Mucosa of stomach (tissue), 1 donor: Measurements from ENCODE around the gene ABCA4.

Experiments
- H3K27me3 ChIP-seq: one replicate; pipeline ENCODE4 v1.7.0; 2013; ENCODE audit warnings: mild to moderate bottlenecking, low read length; ENCODE audit not compliant: control insufficient read depth, insufficient read depth
- H3K36me3 ChIP-seq: one replicate; pipeline ENCODE4 v1.7.0; 2013; ENCODE audit warnings: low read length; ENCODE audit not compliant: control insufficient read depth, insufficient read depth
- H3K4me1 ChIP-seq: one replicate; pipeline ENCODE4 v1.7.0; 2013; ENCODE audit warnings: mild to moderate bottlenecking, low read length; ENCODE audit not compliant: control insufficient read depth, insufficient read depth
- H3K4me3 ChIP-seq: one replicate; pipeline ENCODE4 v1.7.0; 2013; ENCODE audit warnings: low read length
- H3K9ac ChIP-seq: one replicate; pipeline ENCODE4 v1.7.0; 2013; ENCODE audit warnings: mild to moderate bottlenecking, low read length, moderate library complexity
- H3K9me3 ChIP-seq: one replicate; pipeline ENCODE4 v1.7.0; 2013; ENCODE audit warnings: mild to moderate bottlenecking, low read length, moderate library complexity; ENCODE audit not compliant: control insufficient read depth
- donor health status: Pancreatic carcinoma.

The ABCA4 gene

DNA sequence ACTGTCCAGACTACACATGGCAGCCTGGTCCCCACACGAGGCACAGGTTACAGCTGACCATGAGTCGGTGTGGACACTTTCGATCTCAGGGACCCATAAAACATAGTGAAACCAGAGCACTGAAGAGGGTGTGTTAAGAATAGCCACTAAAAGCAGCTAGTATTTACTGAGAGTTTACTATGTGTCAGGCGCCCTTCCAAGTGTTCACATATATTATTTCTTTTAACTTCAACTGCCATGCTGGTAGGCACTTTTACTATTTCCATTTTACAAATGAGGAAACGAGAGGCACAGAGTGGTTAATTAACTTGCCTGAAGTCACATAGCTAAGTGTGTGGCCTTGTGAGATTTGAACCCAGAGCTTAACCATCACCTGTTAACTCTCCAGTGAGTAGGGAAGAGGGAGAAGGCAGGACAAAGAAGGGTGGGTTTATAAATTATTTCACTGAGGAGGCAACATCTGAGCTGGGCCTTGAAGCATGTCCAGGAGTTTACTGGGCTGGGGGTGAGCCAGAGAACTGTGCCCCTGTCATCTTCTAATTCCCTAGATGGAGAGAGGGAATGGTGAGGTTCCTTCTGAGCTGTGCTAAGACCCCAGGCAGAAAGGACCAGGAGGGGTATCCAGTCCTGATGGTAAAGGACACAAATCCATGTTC lies 20.7 kb downstream of the ABCA4 start:
- no peaks in the 10 kb centered on the region for H3K36me3 ChIP-seq
- H3K9ac ChIP-seq, result no peak overlapping the region
- H3K4me1 ChIP-seq, result peaks cover 6% of the 10 kb centered on the region
- H3K4me3 ChIP-seq, result no peak overlapping the region
- no peaks in the 10 kb centered on the region for H3K9me3 ChIP-seq
- H3K27me3 ChIP-seq, result no peaks in the 10 kb centered on the region

DNA sequence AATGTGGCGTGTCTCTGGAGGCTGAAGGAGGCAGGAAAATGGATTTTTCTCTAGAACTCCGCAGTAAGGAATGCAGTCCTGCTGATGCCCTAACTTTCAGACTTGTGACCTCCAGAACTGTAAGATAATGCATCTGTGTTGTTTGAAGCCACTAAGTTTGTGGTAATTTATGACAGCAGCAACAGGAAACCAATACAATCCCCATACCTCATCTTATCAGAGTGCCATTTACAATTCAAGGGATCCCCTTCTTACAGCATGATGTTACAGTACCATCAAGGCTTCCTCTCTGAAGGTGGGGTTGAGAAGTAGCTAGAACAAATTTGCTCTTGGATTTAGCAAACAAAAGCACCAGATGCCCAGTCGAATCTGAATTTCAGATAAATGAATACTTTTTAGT lies 21.6 kb downstream of the ABCA4 start:
- no peaks in the 10 kb centered on the region for H3K9me3 ChIP-seq
- peaks cover 7% of the 10 kb centered on the region for H3K4me1 ChIP-seq
- no peaks in the 10 kb centered on the region for H3K36me3 ChIP-seq
- no peaks in the 10 kb centered on the region for H3K27me3 ChIP-seq
- H3K4me3 ChIP-seq, result no peak overlapping the region
- H3K9ac ChIP-seq, result no peak overlapping the region

DNA sequence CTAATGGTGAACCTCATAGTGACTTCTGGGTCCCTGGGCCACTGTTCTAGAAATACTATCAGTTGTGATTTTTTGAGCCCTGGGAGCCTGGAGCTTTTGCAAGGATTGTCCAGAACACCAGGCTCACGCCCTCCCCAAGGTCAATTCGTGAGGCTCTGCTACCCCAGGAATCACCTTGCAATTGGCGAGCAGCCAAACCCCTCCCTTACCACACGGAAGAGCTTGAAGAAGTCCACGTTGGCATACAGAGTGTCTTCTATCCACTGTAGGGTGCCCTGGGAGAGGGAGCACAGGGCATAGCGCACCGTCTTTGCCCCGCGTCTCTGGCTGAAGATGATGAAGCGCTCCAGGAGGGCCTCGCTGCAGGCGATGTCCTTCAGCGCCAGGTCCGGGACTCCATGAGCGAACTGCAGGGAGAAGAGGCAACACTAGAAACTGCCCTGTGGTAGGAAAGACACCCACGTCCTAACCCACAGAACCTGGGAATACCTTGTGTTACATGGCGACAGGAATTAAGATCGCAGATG lies 22.3 kb downstream of the ABCA4 start:
- H3K4me1 ChIP-seq, result peaks cover 11% of the 10 kb centered on the region
- no peaks in the 10 kb centered on the region for H3K36me3 ChIP-seq
- H3K9me3 ChIP-seq, result no peaks in the 10 kb centered on the region
- no peak overlapping the region for H3K4me3 ChIP-seq
- H3K27me3 ChIP-seq, result no peaks in the 10 kb centered on the region
- no peak overlapping the region for H3K9ac ChIP-seq

DNA sequence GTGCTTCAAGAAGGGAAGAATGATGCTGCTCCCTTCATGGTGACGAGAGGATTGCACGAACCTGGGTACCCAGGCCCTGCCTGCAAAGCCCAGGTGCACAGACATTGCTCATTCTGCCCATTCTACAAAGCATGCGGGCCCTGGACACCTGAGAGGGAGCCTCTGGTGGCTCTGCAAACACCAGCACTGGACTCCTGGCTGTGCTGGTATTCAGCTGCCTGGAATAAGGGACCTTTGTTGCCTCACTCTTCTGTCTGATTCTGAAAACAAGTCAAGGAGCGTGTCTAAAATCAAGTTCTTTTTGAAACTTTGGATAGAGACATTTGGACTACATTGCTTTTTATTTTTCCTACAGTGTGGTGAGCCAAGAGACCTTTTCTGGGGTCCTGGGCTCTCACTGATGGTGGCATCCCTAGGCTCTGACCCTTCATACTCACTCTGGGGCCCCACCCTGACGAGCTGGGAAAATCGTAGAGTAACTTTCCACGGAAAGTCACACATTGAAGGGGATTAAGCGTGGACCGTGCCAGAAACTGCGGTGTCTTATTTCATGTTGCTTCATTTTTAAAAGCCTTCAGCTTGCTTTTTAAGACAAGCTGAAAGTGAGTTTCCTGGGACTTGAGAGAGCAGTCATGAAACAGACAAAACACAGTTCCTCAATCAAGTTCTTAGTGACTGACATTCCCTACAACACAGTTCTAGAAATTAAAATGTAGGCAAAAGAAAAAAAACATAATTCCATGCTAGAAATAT lies 24.0 kb downstream of the ABCA4 start:
- Histone ChIP-seq H3K27me3 (no peaks in the 10 kb centered on the region), H3K4me1 (peaks cover 11% of the 10 kb centered on the region), H3K4me3 (no peak overlapping the region), H3K9me3 (no peaks in the 10 kb centered on the region), H3K36me3 (no peaks in the 10 kb centered on the region), H3K9ac (no peak overlapping the region)

DNA sequence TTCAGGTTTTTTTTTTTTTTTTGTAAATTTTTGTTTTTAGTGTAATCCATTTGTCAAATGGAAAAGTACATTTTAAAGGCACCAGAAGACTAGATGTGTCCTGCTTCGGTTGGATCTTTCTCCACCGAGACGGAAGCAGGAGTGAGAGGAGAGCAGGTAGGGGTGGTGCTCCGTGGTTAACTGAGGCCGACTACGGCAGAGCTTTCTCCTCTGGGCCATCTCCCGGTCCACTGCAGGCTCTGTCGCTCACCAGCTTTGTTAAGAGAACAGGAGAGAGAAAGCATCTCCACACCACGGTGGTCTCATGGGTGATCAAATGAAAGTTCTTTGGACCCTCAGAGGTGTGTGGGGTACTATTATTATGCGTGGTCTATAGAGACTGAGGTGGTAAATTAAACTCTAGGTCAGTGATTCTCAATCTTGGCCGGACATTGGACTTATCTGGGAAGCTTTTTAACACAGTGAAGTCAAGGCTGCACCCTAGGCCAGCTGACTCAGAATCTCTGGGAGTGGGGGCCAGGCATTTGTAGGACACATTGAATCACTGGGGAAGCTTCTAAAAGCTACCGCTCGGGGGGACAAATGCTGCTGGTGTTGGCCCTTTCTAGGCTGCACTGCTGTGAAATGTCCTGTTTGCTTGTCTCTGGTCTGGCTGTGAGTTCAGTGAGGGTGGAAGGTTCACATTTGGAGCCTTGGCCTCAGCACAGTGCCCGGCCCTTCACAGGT lies 25.0 kb downstream of the ABCA4 start:
- H3K27me3 ChIP-seq, result no peaks in the 10 kb centered on the region
- H3K36me3 ChIP-seq, result no peaks in the 10 kb centered on the region
- H3K9ac ChIP-seq, result no peak overlapping the region
- H3K4me1 ChIP-seq, result peaks cover 11% of the 10 kb centered on the region
- no peaks in the 10 kb centered on the region for H3K9me3 ChIP-seq
- no peak overlapping the region for H3K4me3 ChIP-seq

DNA sequence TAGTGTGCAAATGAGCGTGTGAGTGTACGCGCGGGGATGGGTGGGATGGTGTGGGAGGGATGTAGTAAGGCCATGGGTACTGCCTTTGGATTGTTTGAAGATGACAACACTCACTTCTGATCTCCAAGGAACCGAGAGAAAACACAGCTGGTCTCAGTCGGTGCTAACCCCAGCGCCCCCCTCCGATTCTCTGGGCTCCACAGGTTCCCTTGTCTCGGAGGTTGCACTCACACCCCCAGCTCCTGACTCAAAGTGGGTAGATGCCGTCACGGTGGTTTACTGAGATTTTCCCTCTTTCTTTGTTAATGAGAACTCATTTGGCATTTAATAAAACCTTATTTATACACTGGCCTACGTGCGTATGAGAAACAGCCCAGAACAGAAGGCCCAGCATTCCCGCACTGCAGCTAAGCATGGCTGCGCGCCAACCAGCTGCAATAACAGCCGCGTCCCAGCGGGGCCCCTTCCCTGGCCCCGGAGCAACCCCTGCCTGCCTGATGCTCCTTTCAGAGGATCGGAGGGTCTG lies 25.8 kb downstream of the ABCA4 start:
- Histone ChIP-seq H3K4me3 (no peak overlapping the region), H3K9ac (no peak overlapping the region), H3K27me3 (no peaks in the 10 kb centered on the region), H3K4me1 (peaks cover 11% of the 10 kb centered on the region), H3K9me3 (no peaks in the 10 kb centered on the region), H3K36me3 (no peaks in the 10 kb centered on the region)

DNA sequence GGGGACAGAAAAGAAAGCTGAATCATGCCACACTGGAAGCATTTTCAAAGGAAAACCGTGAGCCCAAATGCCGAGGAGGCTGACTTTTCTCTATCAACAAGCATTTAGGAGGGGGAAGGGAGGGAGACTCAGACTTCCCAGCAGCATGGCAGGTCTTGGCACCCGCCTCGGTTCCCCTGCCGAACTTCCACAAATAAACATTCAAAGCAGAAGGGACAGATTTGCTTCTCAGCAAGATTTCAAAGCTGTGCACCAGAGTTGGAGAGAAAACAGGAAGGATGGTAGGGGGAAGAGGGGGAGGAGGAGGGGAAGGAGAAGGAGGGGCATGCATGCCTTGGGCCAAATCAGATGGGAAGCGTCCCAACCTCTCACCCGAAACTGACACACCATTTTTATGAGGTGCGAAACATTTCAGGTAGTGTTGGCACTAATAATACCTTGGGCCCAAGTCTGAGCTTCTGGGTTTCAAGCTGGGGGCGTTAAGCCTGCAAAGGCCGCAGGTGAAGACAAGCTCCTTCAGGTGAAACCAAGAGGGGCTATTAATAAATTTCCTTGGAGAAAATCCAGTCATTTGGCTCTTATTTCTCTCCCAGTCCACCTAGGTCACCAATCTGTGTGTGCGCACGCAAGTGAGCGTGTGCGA lies 26.4 kb downstream of the ABCA4 start:
- Histone ChIP-seq H3K9me3 (no peaks in the 10 kb centered on the region), H3K4me3 (no peak overlapping the region), H3K36me3 (no peaks in the 10 kb centered on the region), H3K27me3 (no peaks in the 10 kb centered on the region), H3K9ac (no peak overlapping the region), H3K4me1 (peaks cover 11% of the 10 kb centered on the region)

DNA sequence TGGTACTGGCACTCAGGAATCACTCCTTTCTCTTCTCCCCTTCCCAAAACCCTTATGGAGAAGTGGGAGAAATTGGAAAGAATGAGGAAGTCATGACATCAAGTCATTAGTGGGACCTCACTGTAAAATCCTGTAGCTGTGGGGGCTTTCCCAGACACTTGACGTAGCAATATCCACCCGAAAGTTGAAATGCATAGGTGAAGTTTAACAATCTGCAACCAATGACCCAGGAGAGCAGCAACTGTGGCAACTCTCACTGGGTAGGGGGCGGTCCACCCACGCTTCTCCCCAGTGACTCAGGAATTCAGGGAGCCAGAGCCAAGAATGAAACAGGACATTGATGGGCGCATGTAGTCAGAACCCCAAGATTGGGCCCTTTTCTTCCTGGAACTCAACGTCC lies 27.0 kb downstream of the ABCA4 start:
- Histone ChIP-seq H3K36me3 (no peaks in the 10 kb centered on the region), H3K4me3 (no peak overlapping the region), H3K9me3 (no peaks in the 10 kb centered on the region), H3K27me3 (no peaks in the 10 kb centered on the region), H3K9ac (no peak overlapping the region), H3K4me1 (peaks cover 11% of the 10 kb centered on the region)

DNA sequence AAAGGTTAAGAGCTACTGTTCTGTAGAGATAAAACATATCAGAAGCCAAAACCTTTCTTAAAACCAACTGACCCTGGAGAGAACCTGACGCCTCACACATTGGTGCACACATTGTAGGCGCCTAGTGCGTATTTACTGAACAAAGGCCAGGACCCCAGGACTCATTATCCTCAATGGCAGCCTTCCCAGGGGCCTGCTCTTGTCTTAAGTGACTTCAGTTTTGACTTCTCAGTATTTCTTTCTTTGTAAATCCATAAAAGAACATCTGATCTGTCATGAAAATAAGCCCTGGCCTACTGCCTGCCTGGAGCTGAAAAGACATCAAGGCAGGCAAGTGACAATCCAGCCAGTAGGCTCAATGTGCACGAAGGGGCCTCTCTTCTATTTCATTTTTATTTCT lies 27.6 kb downstream of the ABCA4 start:
- no peaks in the 10 kb centered on the region for H3K27me3 ChIP-seq
- no peaks in the 10 kb centered on the region for H3K36me3 ChIP-seq
- H3K9ac ChIP-seq, result no peak overlapping the region
- no peaks in the 10 kb centered on the region for H3K9me3 ChIP-seq
- no peak overlapping the region for H3K4me3 ChIP-seq
- peaks cover 11% of the 10 kb centered on the region for H3K4me1 ChIP-seq

DNA sequence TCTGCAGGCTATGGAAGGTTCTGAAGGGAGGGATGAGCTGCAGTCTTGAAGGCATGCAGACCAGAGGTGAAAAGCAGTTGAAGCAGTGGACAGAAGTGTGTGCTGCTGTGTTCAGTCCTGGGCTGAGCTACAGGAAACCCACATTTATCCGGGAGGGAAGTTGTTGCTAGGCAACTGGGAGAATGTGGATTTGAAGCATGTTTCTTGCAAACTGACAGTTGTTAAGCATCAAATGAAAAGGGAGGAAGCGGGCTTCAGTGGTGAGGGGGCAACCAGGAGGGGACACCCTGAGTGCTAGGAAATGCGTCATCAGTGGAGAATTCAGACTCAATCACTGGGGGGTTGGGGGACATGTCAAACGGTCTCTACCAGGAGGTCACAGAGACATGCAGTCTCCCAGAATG lies 28.7 kb downstream of the ABCA4 start:
- Histone ChIP-seq H3K4me3 (no peak overlapping the region), H3K4me1 (peaks cover 11% of the 10 kb centered on the region), H3K9me3 (no peaks in the 10 kb centered on the region), H3K27me3 (no peaks in the 10 kb centered on the region), H3K36me3 (no peaks in the 10 kb centered on the region), H3K9ac (no peak overlapping the region)

DNA sequence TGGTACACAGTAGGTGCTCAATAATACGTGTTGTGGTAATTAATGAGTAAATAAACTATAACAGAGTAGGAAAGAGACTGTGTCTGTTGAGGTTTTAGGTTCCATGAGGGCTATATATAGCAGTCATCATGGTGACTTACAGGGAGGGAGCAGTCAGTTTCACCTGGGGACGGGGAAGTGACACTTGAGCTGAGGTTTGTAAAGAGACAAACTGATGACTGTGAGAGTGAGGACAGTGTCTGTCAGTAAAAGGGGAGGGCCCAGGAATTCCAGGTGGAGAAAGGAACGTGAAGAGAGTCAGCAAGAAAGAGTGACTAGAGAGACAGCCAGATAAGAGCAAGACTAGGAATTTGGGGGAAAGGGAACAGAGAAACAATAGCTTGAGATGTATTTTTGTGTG lies 30.2 kb downstream of the ABCA4 start:
- no peak overlapping the region for H3K9ac ChIP-seq
- H3K4me1 ChIP-seq, result peaks cover 5% of the 10 kb centered on the region
- no peaks in the 10 kb centered on the region for H3K9me3 ChIP-seq
- no peak overlapping the region for H3K4me3 ChIP-seq
- H3K36me3 ChIP-seq, result no peaks in the 10 kb centered on the region
- no peaks in the 10 kb centered on the region for H3K27me3 ChIP-seq
